Liver (tissue), 9 donors: ENCODE results near the gene FGB. TPM values are rescaled to one million over a fixed set of nuclear protein-coding genes. Genes with fewer than 3 reads are reported as not detected.
A peak's percentile ranks its signal among the peaks of the same experiment; 100 is the strongest.

Experiments
- DNase-seq: peaks from one replicate; pipeline ENCODE4 v3.0.0-alpha.2; 2017; ENCODE audit warnings: low spot score
- H3K27ac ChIP-seq, 2 donors: one replicate each; pipeline ENCODE4 v1.7.0; 2013; ENCODE audit warnings: inconsistent platforms in 2 of 2, low read length in 2 of 2, control low read depth in 1 of 2, low read depth in 1 of 2, mild to moderate bottlenecking in 1 of 2
- H3K27me3 ChIP-seq, 4 donors: one replicate each; pipeline versions ENCODE4 v1.6.1 to v1.7.0; 2013; ENCODE audit warnings: low read length in 3 of 4, inconsistent platforms in 1 of 4, mild to moderate bottlenecking in 1 of 4, moderate library complexity in 1 of 4; ENCODE audit not compliant: control insufficient read depth in 4 of 4, insufficient read depth in 4 of 4
- H3K36me3 ChIP-seq, 4 donors: one replicate each; pipeline versions ENCODE4 v1.6.1 to v1.7.0; 2013; ENCODE audit warnings: low read length in 3 of 4, mild to moderate bottlenecking in 3 of 4, low read depth in 1 of 4, moderate library complexity in 1 of 4; ENCODE audit not compliant: control insufficient read depth in 4 of 4, insufficient read depth in 3 of 4
- H3K4me1 ChIP-seq, 4 donors: one replicate each; pipeline versions ENCODE4 v1.6.1 to v1.7.0; 2013; ENCODE audit warnings: low read length in 3 of 4, mild to moderate bottlenecking in 3 of 4, moderate library complexity in 1 of 4; ENCODE audit not compliant: control insufficient read depth in 4 of 4, insufficient read depth in 4 of 4
- H3K4me3 ChIP-seq, 3 donors: one replicate each; pipeline versions ENCODE4 v1.6.1 to v1.7.0; 2013; ENCODE audit warnings: low read length in 3 of 3, control low read depth in 1 of 3, low read depth in 1 of 3, mild to moderate bottlenecking in 1 of 3
- H3K9ac ChIP-seq, 2 donors: one replicate each; pipeline ENCODE4 v1.7.0; 2013; ENCODE audit warnings: low read length in 2 of 2, mild to moderate bottlenecking in 2 of 2, moderate library complexity in 2 of 2, control low read depth in 1 of 2, low read depth in 1 of 2
- H3K9me3 ChIP-seq, 4 donors: one replicate each; pipeline versions ENCODE4 v1.6.1 to v1.7.0; 2013; ENCODE audit warnings: low read length in 3 of 4; ENCODE audit not compliant: control insufficient read depth in 4 of 4
- ATF3 ChIP-seq: IDR thresholded peaks from 2 replicates; pipeline ENCODE4 v1.6.1; 2016; ENCODE audit warnings: antibody characterized with exemption
- CTCF ChIP-seq: fragments of 150-350 bp; IDR thresholded peaks from 2 replicates; pipeline ENCODE4 v1.5.1; 2017; ENCODE audit warnings: improper control_type of control experiment, low read depth, low read length; ENCODE audit not compliant: missing input control
- EGR1 ChIP-seq, 2 donors: IDR thresholded peaks; 2 replicates each; pipeline ENCODE4 v1.6.1; 2016 to 2018; ENCODE audit warnings: antibody characterized with exemption in 2 of 2, low read depth in 2 of 2
- FOXA1 ChIP-seq: IDR thresholded peaks from 2 replicates; pipeline ENCODE4 v1.6.1; 2016; ENCODE audit warnings: antibody characterized with exemption
- FOXA2 ChIP-seq: IDR thresholded peaks from 2 replicates; pipeline ENCODE4 v1.6.1; 2016; ENCODE audit warnings: antibody characterized with exemption
- GABPA ChIP-seq, 2 donors: IDR thresholded peaks in 1 of 2; conservative IDR thresholded peaks in 1 of 2; 2 replicates each; pipeline ENCODE4 v1.6.1; 2016; ENCODE audit warnings: antibody characterized with exemption in 2 of 2, mild to moderate bottlenecking in 1 of 2, moderate library complexity in 1 of 2
- HNF4A ChIP-seq, 2 donors: conservative IDR thresholded peaks; 2 replicates each; pipeline ENCODE4 v1.6.1; 2016; ENCODE audit warnings: antibody characterized with exemption in 2 of 2, mild to moderate bottlenecking in 2 of 2
- HNF4G ChIP-seq: IDR thresholded peaks from 2 replicates; pipeline ENCODE4 v1.6.1; 2016; ENCODE audit warnings: antibody characterized with exemption
- JUND ChIP-seq, 2 donors: IDR thresholded peaks; 2 replicates each; pipeline ENCODE4 v1.6.1; 2016; ENCODE audit warnings: antibody characterized with exemption in 2 of 2
- MAX ChIP-seq: IDR thresholded peaks from 2 replicates; pipeline ENCODE4 v1.6.1; 2016; ENCODE audit warnings: antibody characterized with exemption
- NR2F2 ChIP-seq: IDR thresholded peaks from 2 replicates; pipeline ENCODE4 v1.6.1; 2016; ENCODE audit warnings: antibody characterized with exemption
- RAD21 ChIP-seq, 2 donors: IDR thresholded peaks; 2 replicates each; pipeline ENCODE4 v1.6.1; 2016; ENCODE audit warnings: antibody characterized with exemption in 2 of 2, mild to moderate bottlenecking in 2 of 2
- REST ChIP-seq: IDR thresholded peaks from 2 replicates; pipeline ENCODE4 v1.6.1; 2016; ENCODE audit warnings: antibody characterized with exemption, mild to moderate bottlenecking
- RXRA ChIP-seq, 2 donors: IDR thresholded peaks; 2 replicates each; pipeline ENCODE4 v1.6.1; 2017 to 2018; ENCODE audit warnings: antibody characterized with exemption in 2 of 2, mild to moderate bottlenecking in 1 of 2
- SP1 ChIP-seq: IDR thresholded peaks from 2 replicates; pipeline ENCODE4 v1.6.1; 2018; ENCODE audit warnings: antibody characterized with exemption, mild to moderate bottlenecking
- TAF1 ChIP-seq: conservative IDR thresholded peaks from 2 replicates; pipeline ENCODE4 v1.6.1; 2016; ENCODE audit warnings: antibody characterized with exemption, mild to moderate bottlenecking
- YY1 ChIP-seq: IDR thresholded peaks from 2 replicates; pipeline ENCODE4 v1.6.1; 2016; ENCODE audit warnings: antibody characterized with exemption, mild to moderate bottlenecking
- ZBTB33 ChIP-seq: IDR thresholded peaks from 2 replicates; pipeline ENCODE4 v1.6.1; 2016; ENCODE audit warnings: antibody characterized with exemption
- WGBS: extraction: QIAGEN DNeasy Blood & Tissue Kit; methylation state at CpG from one replicate; pipeline ENCODE4 v1.1.7; 2013; 5-methylcytosine and 5-hydroxymethylcytosine counted together
- polyA plus RNA-seq, 2 donors: library from polyadenylated mRNA; stranded (reverse) in 1 of 2; unstranded in 1 of 2; fragments of 200-250 nt in 1 of 2; fragments of >200 nt in 1 of 2; fragmentation: Nextera tagmentation in 1 of 2; extraction: Ambion mirVana in 1 of 2; gene quantifications; one replicate each; pipeline versions ENCODE4 v1.2.1 to v1.2.3, GENCODE V29; 2013 to 2015
- total RNA-seq, 2 donors: library from RNA; depleted of rRNA; stranded (reverse); fragments of >200 nt; gene quantifications; one replicate each; pipeline ENCODE4 v1.2.3, GENCODE V29; 2014
- donor health status: healthy.
- donor health status: healthy.
- donor health status: healthy.
- donor health status: healthy.
- donor health status: healthy.

FGB gene
- total and polyA plus RNA-seq, 4 donors: 11,318 to 21,431 (median 15,382) TPM

GRCh38 chr4:154577324-154577723, 14.5 kb downstream of the FGB start:
- H3K9me3 ChIP-seq: no peaks in the 10 kb centered on the region
- no peak for DNase-seq
- H3K36me3 ChIP-seq: no peaks in the 10 kb centered on the region
- no peaks in the 10 kb centered on the region for H3K27me3 ChIP-seq
- H3K27ac ChIP-seq: peak overlapping the region; percentile 56 to 75
- peak; percentile 77 for TF ChIP-seq NR2F2
- no peak for TF ChIP-seq CTCF
- TF ChIP-seq RAD21 (IDR thresholded peaks at IDR 0.05): peak; percentile 31 to 57
- peak; percentile 64 for TF ChIP-seq ZBTB33
- TF ChIP-seq GABPA (IDR thresholded peaks at IDR 0.05 in 1 of 2, conservative IDR thresholded peaks at IDR 0.05 in 1 of 2): no peak
- TF ChIP-seq MAX: peak; percentile 70
- TF ChIP-seq REST: peak; percentile 62
- TF ChIP-seq RXRA (IDR thresholded peaks at IDR 0.05): peak; percentile 96 to 99
- TF ChIP-seq ATF3: peak; percentile 79
- peak; percentile 84 to 88 for TF ChIP-seq JUND (IDR thresholded peaks at IDR 0.05)
- peak; percentile 91 for TF ChIP-seq SP1
- TF ChIP-seq YY1: peak; percentile 78
- peak; percentile 49 to 54 for TF ChIP-seq EGR1 (IDR thresholded peaks at IDR 0.05; ENCODE audit: low read depth in 2 of 2)
- TF ChIP-seq FOXA1: peak; percentile 62
- TF ChIP-seq HNF4G: peak; percentile 37
- TF ChIP-seq TAF1: no peak
- peak; percentile 67 for TF ChIP-seq FOXA2
- TF ChIP-seq HNF4A (conservative IDR thresholded peaks at IDR 0.05): peak; percentile 77 to 78
- H3K4me3 ChIP-seq: peak overlapping the region in 1 of 3 donors; percentile 5
- no peak overlapping the region for H3K9ac ChIP-seq
- WGBS: 45% methylated on average over 2 of the region's 2 CpGs
- peaks cover 1 to 22% (median 20%) of the 10 kb centered on the region in 4 donors for H3K4me1 ChIP-seq
